Left ventricle myocardium inferior (tissue), 1 donor: ENCODE measurements around the gene SLC16A5. TPM values are rescaled to one million over a fixed set of nuclear protein-coding genes. Genes with fewer than 3 reads are reported as not detected.

Experiments used
- DNase-seq: peaks from one replicate; pipeline ENCODE4 v3.0.0-alpha.2; 2020
- H3K27ac ChIP-seq: fragments of 200-600 bp; replicated peaks from 2 replicates; pipeline ENCODE4 v1.8.0; 2021
- H3K27me3 ChIP-seq: fragments of 200-600 bp; 2 replicates; pipeline ENCODE4 v1.8.0; 2021; ENCODE audit warnings: low read depth
- H3K36me3 ChIP-seq: fragments of 200-600 bp; 2 replicates; pipeline ENCODE4 v1.8.0; 2021
- H3K4me1 ChIP-seq: fragments of 200-600 bp; 2 replicates; pipeline ENCODE4 v1.8.0; 2021
- H3K4me3 ChIP-seq: fragments of 200-600 bp; 2 replicates; pipeline ENCODE4 v1.8.0; 2021; ENCODE audit warnings: mild to moderate bottlenecking, moderate library complexity
- H3K9me3 ChIP-seq: fragments of 200-600 bp; replicated peaks from 2 replicates; pipeline ENCODE4 v1.8.0; 2021
- CTCF ChIP-seq: fragments of 200-600 bp; IDR thresholded peaks from 2 replicates; pipeline ENCODE4 v1.8.0; 2021; ENCODE audit warnings: antibody characterized with exemption, mild to moderate bottlenecking, borderline replicate concordance
- intact Hi-C: fragments of 100-400 bp; cut with micrococcal nuclease; formaldehyde crosslinking; loops from one replicate; pipeline ENCODE4 v1.11.0; 2022
- total RNA-seq: library from RNA; stranded (reverse); fragmentation: NEBNext Ultra II Directional; extraction: Animal tissue kit (Norgen Biotek cat#: 25700); gene quantifications from one replicate; pipeline ENCODE4 v1.2.1, GENCODE V29; 2021
- donor health status: DM: no; HTN: yes; CAD: no; lungs with severe emphysema.

The SLC16A5 gene
- total RNA-seq, 1 donor from 2014 or later, result 8.4 TPM

- H3K4me3 ChIP-seq, result peak overlapping the region; percentile 80
- H3K27ac ChIP-seq, result no peak overlapping the region
- intact Hi-C loops, result no loop called here
Observed at GRCh38 chr17:75109046-75109406, 21.3 kb downstream of the SLC16A5 start.

GRCh38 chr17:75109407-75110233 is 21.9 kb downstream of the SLC16A5 start, which contains the start of gene ARMC7:
Gene ARMC7, plus strand, starts transcription at chr17:75109969. Its CDS starts 320 bp downstream, at chr17:75110289.
- peak within 1 kb of the TSS; percentile 86 for H3K27ac ChIP-seq
- H3K4me3 ChIP-seq, result peak within 1 kb of the TSS; percentile 80
- peaks cover 48% of the 10 kb centered on the region for H3K4me1 ChIP-seq
- intact Hi-C loops, result loop anchor here (5.0 kb wide), 1 partner anchor 63 kb away; no protein-coding TSS in a partner anchor
- no peaks in the 10 kb centered on the region for H3K9me3 ChIP-seq
- no peaks in the 10 kb centered on the region for H3K27me3 ChIP-seq
- DNase-seq, result peak; percentile 91
- no peak for TF ChIP-seq CTCF
- no peaks in the 10 kb centered on the region for H3K36me3 ChIP-seq

More at GRCh38 chr17:75109046-75109406, 21.3 kb downstream of the SLC16A5 start:
- Histone ChIP-seq H3K9me3 (no peaks in the 10 kb centered on the region), H3K4me1 (peaks cover 45% of the 10 kb centered on the region), H3K36me3 (no peaks in the 10 kb centered on the region), H3K27me3 (no peaks in the 10 kb centered on the region)
- DNase-seq, result no peak
- TF ChIP-seq CTCF, result no peak

- Histone ChIP-seq H3K9me3 (no peaks in the 10 kb centered on the region), H3K36me3 (no peaks in the 10 kb centered on the region), H3K27ac (peak overlapping the region; percentile 86), H3K27me3 (no peaks in the 10 kb centered on the region), H3K4me1 (peaks cover 56% of the 10 kb centered on the region), H3K4me3 (peak overlapping the region; percentile 80)
- no peak for DNase-seq
- no peak for TF ChIP-seq CTCF
- intact Hi-C loops, result loop anchor here (5.0 kb wide), 1 partner anchor 62 kb away; no protein-coding TSS in a partner anchor
Observed at GRCh38 chr17:75110234-75110937, 22.6 kb downstream of the SLC16A5 start.

GRCh38 chr17:75111777-75112335 is 24.1 kb downstream of the SLC16A5 start:
- no peak for DNase-seq
- Histone ChIP-seq H3K27ac (no peak overlapping the region), H3K4me1 (peaks cover 64% of the 10 kb centered on the region), H3K9me3 (no peaks in the 10 kb centered on the region), H3K36me3 (no peaks in the 10 kb centered on the region), H3K27me3 (no peaks in the 10 kb centered on the region), H3K4me3 (no peak overlapping the region)
- intact Hi-C loops, result loop anchor here (5.0 kb wide), 1 partner anchor 60 kb away; no protein-coding TSS in a partner anchor
- TF ChIP-seq CTCF, result no peak

- Histone ChIP-seq H3K9me3 (no peaks in the 10 kb centered on the region), H3K4me3 (peak overlapping the region; percentile 64), H3K27me3 (no peaks in the 10 kb centered on the region), H3K36me3 (peaks cover 4% of the 10 kb centered on the region), H3K4me1 (peaks cover 61% of the 10 kb centered on the region), H3K27ac (peak overlapping the region; percentile 89)
- intact Hi-C loops, result loop anchor here (5.0 kb wide), 1 partner anchor 58 kb away; no protein-coding TSS in a partner anchor
- peak; percentile 96 for TF ChIP-seq CTCF
- peak; percentile 86 for DNase-seq
Observed at GRCh38 chr17:75113798-75114551, 26.2 kb downstream of the SLC16A5 start.
